ENCODE measurements around the gene MACROH2A1. TPM values are rescaled to one million over a fixed set of nuclear protein-coding genes. Genes with fewer than 3 reads are reported as not detected.

Gene MACROH2A1
- total and polyA plus RNA-seq, 10 of the 15 experiments (the other 5 are each of a cell fraction or from before 2014, with no cell fraction given) = 45.7 to 230 (median 196) TPM

DNA sequence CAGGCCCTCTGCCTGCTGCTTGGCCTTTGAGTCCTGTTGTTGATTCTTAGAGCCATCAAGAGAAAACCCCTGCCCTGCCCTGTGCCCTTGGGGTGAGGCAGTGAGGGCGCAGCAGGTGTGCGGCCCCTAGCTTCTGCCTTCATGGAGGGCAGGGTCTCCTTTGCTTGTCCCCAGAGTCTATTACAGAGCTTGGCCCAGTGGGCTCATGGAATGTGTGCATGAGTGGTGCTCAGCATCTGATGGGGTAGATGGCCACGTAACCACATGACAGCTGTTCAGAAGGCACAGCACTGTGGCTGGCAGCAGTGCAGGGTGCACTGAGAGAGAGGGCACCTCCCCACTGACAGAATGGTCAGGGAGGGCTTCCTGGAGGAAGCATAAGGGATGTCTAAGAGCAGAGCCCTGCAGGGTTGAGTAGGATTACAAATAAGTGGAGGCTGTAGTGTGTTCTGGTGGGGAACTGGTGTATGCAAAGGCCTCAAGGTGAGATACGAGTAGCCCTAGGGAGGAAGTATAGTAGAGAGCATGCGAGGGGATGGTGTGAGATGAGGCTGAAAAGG, 70.8 kb downstream of the MACROH2A1 start:
- no peak overlapping the region for H3K4me3 ChIP-seq
- RAD21 ChIA-PET (ENCODE audit: unreplicated experiment) = no interaction called here
- no peak overlapping the region for H3K27ac ChIP-seq (ENCODE audit: control insufficient read depth, insufficient read depth)
- BruUV-seq (replicated peaks) = no TSS peak
- SMC1A ChIA-PET (ENCODE audit: uncharacterized antibody, unreplicated experiment) = no interaction called here
- DNase-seq (ENCODE audit: low read depth, low spot score) = no peak
- in situ Hi-C loops (cut with MboI) = no loop called here
- FAIRE-seq = no peak
- H3K4me2 ChIP-seq (ENCODE audit: control insufficient read depth, insufficient read depth) = no peak overlapping the region
- no peak for ATAC-seq
- no peaks in the 10 kb centered on the region for H3K79me2 ChIP-seq (ENCODE audit: control insufficient read depth, insufficient read depth, low read length)
- no peaks in the 10 kb centered on the region for H4K20me1 ChIP-seq (ENCODE audit: control insufficient read depth, insufficient read depth)
- H2AFZ ChIP-seq (ENCODE audit: control insufficient read depth, low read depth, low read length) = no peak overlapping the region
- no peaks in the 10 kb centered on the region for H3K27me3 ChIP-seq (replicated peaks in 1 of 2; ENCODE audit: control insufficient read depth in 2 of 2, insufficient read depth in 2 of 2, low read length in 1 of 2)
- POLR2A ChIA-PET = no interaction called here
- H3K36me3 ChIP-seq (ENCODE audit: control insufficient read depth in 2 of 2, insufficient read depth in 2 of 2, low read length in 1 of 2) = peaks cover 5% of the 10 kb centered on the region in 2 experiments
- no peak overlapping the region for H3K9ac ChIP-seq (ENCODE audit: control insufficient read depth, insufficient read depth, low read length)
- CTCF ChIA-PET = no interaction called here
- WGBS (ENCODE audit: insufficient coverage, insufficient replicate concordance, low lambda C conversion rate, missing lambda C conversion rate) = 64% methylated on average over 5 of the region's 5 CpGs
- no peaks in the 10 kb centered on the region for H3K9me3 ChIP-seq (replicated peaks; ENCODE audit: control insufficient read depth, insufficient read depth, low read length)
- H3K4me1 ChIP-seq (ENCODE audit: control insufficient read depth, insufficient read depth, low read length) = no peaks in the 10 kb centered on the region
- intact Hi-C loops (cut with micrococcal nuclease; ENCODE audit: unreplicated experiment) = no loop called here
- TF ChIP-seq STAT3 (IDR thresholded peaks at IDR 0.05; ENCODE audit: low read depth, low read length) (no peak), BHLHE40 (IDR thresholded peaks at IDR 0.05; ENCODE audit: borderline replicate concordance in 1 of 2, low read depth in 2 of 2, low read length in 1 of 2) (no peak), PML (IDR thresholded peaks at IDR 0.05; ENCODE audit: low read length) (no peak), ZZZ3 (IDR thresholded peaks at IDR 0.05; ENCODE audit: control insufficient read depth, insufficient read length, low read depth) (no peak), MTA2 (IDR thresholded peaks at IDR 0.05; ENCODE audit: low read depth) (no peak), NBN (IDR thresholded peaks at IDR 0.05) (no peak), POLR2AphosphoS2 (IDR thresholded peaks at IDR 0.05; ENCODE audit: low read depth, low read length) (no peak), FOS (IDR thresholded peaks at IDR 0.05; ENCODE audit: borderline replicate concordance, extremely low read depth, insufficient read length) (no peak), SUZ12 (IDR thresholded peaks at IDR 0.05; ENCODE audit: unreplicated experiment) (no peak), TBL1XR1 (IDR thresholded peaks at IDR 0.05; ENCODE audit: low read depth, low read length) (no peak), CREB1 (IDR thresholded peaks at IDR 0.05; ENCODE audit: low read depth) (no peak)
- TF ChIP-seq, protein P1, sequence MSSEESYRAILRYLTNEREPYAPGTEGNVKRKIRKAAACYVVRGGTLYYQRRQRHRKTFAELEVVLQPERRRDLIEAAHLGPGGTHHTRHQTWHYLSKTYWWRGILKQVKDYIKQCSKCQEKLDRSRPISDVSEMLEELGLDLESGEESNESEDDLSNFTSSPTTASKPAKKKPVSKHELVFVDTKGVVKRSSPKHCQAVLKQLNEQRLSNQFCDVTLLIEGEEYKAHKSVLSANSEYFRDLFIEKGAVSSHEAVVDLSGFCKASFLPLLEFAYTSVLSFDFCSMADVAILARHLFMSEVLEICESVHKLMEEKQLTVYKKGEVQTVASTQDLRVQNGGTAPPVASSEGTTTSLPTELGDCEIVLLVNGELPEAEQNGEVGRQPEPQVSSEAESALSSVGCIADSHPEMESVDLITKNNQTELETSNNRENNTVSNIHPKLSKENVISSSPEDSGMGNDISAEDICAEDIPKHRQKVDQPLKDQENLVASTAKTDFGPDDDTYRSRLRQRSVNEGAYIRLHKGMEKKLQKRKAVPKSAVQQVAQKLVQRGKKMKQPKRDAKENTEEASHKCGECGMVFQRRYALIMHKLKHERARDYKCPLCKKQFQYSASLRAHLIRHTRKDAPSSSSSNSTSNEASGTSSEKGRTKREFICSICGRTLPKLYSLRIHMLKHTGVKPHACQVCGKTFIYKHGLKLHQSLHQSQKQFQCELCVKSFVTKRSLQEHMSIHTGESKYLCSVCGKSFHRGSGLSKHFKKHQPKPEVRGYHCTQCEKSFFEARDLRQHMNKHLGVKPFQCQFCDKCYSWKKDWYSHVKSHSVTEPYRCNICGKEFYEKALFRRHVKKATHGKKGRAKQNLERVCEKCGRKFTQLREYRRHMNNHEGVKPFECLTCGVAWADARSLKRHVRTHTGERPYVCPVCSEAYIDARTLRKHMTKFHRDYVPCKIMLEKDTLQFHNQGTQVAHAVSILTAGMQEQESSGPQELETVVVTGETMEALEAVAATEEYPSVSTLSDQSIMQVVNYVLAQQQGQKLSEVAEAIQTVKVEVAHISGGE (CRISPR knock-in tag; IDR thresholded peaks at IDR 0.05) = no peak
- TF ChIP-seq, protein P2, sequence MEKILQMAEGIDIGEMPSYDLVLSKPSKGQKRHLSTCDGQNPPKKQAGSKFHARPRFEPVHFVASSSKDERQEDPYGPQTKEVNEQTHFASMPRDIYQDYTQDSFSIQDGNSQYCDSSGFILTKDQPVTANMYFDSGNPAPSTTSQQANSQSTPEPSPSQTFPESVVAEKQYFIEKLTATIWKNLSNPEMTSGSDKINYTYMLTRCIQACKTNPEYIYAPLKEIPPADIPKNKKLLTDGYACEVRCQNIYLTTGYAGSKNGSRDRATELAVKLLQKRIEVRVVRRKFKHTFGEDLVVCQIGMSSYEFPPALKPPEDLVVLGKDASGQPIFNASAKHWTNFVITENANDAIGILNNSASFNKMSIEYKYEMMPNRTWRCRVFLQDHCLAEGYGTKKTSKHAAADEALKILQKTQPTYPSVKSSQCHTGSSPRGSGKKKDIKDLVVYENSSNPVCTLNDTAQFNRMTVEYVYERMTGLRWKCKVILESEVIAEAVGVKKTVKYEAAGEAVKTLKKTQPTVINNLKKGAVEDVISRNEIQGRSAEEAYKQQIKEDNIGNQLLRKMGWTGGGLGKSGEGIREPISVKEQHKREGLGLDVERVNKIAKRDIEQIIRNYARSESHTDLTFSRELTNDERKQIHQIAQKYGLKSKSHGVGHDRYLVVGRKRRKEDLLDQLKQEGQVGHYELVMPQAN (conservative IDR thresholded peaks at IDR 0.05) = no peak
- TF ChIP-seq, protein P3, sequence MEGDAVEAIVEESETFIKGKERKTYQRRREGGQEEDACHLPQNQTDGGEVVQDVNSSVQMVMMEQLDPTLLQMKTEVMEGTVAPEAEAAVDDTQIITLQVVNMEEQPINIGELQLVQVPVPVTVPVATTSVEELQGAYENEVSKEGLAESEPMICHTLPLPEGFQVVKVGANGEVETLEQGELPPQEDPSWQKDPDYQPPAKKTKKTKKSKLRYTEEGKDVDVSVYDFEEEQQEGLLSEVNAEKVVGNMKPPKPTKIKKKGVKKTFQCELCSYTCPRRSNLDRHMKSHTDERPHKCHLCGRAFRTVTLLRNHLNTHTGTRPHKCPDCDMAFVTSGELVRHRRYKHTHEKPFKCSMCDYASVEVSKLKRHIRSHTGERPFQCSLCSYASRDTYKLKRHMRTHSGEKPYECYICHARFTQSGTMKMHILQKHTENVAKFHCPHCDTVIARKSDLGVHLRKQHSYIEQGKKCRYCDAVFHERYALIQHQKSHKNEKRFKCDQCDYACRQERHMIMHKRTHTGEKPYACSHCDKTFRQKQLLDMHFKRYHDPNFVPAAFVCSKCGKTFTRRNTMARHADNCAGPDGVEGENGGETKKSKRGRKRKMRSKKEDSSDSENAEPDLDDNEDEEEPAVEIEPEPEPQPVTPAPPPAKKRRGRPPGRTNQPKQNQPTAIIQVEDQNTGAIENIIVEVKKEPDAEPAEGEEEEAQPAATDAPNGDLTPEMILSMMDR (IDR thresholded peaks at IDR 0.05 in 2 of 3, conservative IDR thresholded peaks at IDR 0.05 in 1 of 3; ENCODE audit: control insufficient read depth in 2 of 3, extremely low read depth in 1 of 3, insufficient read depth in 1 of 3, low read depth in 3 of 3, low read length in 3 of 3) = no peak
